NCI-H1930 (cell line): ENCODE results near the gene TYSND1.
"Not testable (repeated sequence)": the region's sequence is repeated elsewhere in the genome, so short reads cannot be mapped to it uniquely, and the experiment has no call there.

Experiments
- DNase-seq, 2 experiments: peaks; one replicate each; lab custom pipeline; 2025; lab: John Stamatoyannopoulos, UW

Gene TYSND1

GRCh38 chr10:70163448-70163847 is 16.9 kb upstream of the TYSND1 start:
- DNase-seq: no peak

DNA sequence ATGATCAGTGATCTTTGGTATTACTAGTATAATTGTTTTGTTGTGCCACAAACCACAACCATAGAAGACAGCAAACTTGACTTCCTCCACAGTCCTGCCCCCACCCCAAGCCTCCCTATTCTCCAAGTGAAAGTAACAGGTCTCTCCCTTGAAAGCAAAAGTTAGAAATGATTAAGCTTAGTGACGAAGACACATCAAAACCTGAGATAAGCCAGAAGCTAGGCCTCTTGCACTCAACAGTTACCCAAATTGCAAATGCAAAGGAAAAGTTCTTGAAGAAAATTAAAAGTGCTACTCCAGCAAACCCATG is 16.3 kb upstream of the TYSND1 start:
- DNase-seq: no peak

DNA sequence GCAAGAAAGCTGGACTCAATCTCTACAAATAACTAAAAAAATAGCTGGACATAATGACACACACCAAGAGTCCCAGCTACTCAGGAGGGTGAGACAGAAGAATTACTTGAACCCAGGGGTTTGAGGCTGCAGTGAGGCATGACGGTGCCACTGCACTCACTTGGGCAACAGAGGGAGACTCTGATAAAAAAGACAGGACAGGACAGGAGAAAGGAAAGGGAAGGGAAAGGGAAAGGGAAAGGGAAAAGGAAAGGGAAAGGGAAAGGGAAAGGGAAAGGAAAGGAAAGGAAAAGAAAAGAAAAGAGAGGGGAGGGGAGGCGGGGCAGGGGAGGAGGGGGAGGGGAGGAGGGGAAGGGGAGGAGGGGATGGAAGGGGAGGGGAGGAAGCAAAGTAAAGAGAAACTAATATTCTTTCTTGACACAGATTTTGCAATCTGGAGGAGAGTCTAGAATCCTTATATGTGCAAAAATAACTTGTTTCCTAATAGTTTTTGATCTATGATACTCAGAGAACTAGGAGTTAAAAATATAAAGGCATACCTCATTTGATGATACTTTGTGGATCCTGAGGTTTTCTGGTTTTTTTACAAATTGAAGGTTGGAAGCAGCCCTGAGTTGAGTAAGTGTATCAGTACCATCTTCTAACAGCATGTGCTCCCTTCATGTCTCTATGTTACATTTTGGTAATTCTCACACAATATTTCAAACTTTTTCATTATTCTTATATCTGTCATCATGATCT is 15.8 kb upstream of the TYSND1 start:
- DNase-seq: no peak

DNA sequence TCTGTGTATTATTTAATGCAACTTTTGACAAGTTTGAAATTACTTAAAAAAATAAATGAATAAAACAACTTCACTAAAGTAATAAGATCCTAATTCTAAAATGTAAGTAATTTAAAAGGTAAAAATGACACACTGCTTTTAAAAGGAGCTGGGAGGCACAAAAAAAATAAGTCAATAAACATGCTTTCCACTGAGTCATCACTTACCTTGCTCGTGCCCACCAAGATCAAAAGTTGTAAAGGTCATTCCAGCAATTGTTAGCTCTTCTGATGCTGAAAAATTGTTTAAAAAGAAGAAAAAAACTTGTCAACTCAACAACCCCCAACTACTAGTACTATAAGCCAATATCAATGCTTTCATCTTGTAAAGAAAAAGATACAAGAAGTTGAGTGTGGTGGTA is 14.3 kb upstream of the TYSND1 start:
- DNase-seq: no peak

DNA sequence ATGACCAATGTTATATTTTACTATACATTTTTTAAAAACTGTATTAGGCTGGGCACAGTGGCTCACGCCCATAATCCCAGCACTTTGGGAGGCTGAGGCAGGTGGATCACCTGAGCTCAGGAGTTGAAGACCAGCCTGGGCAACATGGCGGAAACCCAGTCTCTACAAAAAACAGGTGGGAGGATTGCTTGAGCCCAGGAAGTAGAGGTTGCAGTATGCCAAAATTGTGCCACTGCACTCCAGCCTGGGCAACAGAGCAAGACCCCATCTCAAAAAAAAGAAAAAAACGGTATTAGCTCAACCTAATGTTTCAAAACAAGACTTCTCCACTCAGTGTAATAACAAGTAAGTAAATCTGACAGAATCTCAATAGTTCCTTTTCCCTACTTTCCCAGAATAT is 12.9 kb upstream of the TYSND1 start:
- DNase-seq: not testable (repeated sequence)

DNA sequence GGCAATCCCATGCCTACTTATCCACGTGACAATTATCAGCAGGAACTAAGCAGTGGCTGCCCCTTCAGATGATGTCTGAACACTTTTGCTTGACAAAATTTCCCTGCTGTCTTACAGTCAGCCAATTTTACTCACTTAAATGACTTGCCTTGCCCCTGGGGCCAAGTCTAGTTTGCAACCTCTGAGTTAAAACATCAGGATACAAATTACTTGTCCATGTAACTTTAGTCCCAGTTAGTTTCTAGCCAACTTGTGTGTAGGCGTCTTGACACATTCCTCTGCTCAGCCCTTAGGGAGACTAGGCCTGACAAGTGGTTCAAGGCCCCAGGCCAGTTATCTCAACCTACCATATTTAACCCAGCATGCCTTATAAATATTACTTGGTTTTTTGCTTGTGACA is 11.6 kb upstream of the TYSND1 start:
- no peak for DNase-seq

DNA sequence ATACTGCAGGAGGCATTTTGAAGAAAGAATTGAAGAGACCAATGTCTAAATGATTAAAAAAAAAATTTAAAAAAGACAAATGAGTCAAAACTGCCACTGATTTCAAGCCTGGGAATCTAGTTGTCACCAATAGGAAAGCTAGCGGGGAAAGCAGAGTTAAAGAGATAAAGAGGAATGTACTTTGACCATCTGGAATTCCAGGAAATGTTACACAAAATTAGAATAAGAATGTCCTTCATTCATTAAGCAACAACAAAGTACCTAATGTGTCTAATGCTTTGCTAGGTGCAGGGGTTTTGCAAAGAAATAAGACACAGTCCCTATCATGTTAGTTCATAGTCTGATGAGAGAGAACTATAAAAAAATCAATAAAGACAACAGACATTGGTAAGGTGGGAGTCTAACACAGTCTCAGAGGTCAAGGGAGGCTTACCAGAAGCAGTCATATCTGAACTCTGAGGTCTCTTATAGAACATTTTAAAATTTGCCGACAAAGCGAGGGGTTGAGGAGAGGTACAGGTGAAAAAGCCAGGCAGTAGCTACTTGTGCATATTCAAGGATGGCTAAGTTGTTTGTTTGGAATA is 8.8 kb upstream of the TYSND1 start:
- no peak for DNase-seq

- DNase-seq: no peak
These were observed 2.0 kb upstream of the TYSND1 start for GRCh38 chr10:70148516-70148915.

- no peak for DNase-seq
These were observed 742 bp upstream of the TYSND1 start for GRCh38 chr10:70147259-70147625.

- peak; percentile 21 to 38 for DNase-seq
These were observed 623 bp downstream of the TYSND1 start for GRCh38 chr10:70145666-70146488.

GRCh38 chr10:70145166-70145665 is 1.3 kb downstream of the TYSND1 start:
- DNase-seq: no peak

DNA sequence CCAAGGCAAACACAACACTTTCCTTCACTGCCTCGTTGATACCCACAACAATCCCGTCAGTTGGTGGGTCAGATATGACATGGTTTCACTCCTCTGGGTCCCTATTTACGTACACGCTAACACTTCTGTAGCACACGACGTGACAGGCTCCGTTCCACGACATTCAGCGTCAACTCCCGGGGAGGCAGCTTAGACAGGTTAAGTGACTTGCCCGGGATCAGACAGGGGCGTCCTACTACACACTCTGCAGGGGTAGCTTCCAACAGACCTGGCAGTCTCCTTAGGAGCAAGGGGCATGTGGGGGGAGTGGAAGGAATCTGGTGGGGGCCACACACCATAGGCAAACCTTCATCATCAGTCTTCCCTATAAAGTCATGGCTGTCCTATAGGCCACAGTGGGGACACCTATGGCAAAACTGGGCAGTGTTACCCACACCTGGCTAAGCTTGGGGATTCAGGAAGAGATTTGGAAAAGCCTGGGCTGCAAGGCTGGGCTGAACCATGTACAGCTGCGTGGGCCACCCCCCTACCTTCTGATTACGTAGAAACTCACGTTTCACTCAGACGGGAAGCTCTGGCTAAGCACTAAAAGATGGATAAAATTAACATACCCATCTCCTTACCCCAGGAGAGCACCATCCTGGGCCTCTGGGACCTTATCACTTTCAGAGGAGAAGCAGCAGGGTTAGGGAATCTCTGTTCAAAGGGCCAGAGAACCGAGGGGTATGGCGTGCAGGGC is 2.0 kb downstream of the TYSND1 start:
- no peak for DNase-seq

- no peak for DNase-seq
These were observed 3.9 kb downstream of the TYSND1 start for GRCh38 chr10:70142555-70142954.

DNA sequence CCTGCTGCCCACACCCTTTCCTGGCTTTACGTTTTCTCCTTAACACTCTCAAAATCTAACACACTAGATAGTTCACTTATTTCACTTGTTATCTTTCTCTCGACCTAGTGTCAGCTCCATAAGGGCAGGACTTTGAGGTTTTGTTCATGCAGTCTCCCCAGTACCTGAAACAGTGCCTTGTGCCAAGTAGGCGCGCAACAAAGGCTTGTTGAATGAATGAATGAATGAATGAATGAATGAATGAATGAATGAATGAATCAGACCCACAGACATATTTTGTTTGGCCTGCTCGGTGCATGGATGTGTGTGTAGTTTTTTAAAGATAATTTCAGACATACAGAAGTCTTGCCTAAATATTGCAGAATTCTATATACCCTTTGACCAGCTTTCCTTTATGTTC is 6.2 kb downstream of the TYSND1 start:
- no peak for DNase-seq

DNA sequence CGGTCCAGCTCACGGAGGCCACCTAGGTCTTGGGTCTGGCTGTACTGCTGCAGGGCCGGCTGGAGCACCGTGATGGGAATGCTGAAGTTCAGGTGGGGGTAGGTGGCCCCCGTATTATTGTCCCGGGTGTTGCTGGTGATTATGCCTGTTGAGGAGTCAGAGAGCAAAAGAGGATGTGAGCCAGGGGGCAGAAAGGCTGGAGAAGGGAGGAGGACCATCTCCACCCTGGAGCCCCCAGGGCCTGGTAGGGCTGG is 6.6 kb downstream of the TYSND1 start:
- no peak for DNase-seq

DNA sequence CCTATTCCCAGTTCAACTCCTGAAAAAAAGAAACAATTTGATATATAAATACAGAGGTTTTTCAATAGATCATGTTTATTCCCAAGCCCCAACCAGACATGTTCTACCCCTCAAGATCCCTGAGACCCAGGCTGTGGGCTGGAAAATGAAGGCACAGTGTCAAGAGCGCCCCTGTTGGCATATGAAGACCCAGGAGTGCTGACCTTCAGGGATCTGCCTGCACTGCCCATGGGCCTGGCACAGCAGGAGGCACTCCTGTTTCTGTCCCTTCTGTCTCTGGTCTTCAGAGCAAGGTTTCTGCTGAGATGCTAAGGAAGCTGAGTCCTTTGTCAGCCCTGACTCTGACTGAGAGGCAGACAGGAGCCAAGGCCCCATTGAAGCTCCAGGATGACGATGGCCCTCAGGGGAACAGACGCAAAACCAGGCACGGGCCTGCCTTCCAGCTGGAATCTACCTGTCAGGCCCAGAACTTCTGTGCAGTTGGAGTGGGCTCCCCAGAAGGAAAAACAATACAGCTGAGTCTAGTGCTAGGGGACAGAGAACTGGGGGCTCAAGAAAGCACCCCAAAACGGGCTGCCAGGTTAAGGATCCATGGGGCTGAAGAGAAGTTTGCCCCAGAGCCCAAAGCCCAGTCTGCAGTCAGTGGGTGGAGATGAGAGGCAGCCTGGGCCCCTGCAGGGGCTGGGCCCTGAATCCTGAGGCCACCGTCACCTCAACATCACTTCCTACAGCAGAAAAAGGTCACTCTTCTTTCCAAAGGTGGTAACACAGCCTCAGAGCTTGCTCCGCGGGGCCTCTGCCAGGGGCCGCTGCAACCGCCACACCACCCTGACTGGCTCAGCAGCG is 7.1 kb downstream of the TYSND1 start:
- no peak for DNase-seq

DNA sequence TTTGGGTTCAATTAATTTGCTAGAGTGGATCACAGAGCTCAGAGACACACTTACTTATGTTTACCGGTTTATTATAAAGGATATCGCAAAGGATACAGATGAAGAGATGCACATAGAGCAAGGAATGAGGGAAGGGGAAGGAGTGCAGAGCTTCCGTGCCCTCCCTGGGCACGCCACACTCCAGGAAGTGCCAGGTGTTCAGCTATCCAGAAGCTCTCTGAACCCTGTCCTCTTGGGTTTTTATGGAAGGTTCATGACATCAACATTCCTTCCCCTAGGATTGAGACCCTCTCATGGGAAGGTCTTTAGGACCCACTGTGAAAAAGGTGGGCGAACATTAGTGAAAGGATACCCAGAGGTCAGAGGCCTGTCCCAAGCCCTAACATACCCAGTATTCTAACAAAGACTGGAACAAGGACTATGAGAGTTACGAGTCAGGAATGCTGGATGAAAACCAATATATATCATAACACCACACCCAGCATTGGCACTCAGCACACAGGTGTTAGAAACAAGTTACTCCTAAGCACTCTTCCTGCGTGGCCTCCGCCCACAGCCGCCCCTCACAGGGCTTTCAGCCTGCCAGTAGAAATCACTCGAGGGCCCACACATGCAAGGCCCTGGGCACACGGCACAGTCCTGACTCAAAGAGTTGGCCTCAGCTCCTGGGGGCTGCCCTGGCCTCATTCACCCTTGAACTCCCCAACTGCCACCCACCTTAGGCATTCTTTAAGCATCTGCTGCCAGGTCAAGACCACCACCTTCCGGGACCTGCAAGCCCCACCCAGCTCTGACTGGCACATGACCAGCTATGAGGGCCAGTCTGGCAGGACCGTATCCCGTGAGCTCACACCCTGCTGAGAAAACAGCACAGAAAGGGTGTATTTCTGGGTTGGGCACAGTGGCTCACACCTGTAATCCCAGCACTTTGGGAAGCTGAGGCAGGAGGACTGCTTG is 8.3 kb downstream of the TYSND1 start:
- DNase-seq: no peak

GRCh38 chr10:70137135-70137534 is 9.4 kb downstream of the TYSND1 start:
- DNase-seq: no peak

DNA sequence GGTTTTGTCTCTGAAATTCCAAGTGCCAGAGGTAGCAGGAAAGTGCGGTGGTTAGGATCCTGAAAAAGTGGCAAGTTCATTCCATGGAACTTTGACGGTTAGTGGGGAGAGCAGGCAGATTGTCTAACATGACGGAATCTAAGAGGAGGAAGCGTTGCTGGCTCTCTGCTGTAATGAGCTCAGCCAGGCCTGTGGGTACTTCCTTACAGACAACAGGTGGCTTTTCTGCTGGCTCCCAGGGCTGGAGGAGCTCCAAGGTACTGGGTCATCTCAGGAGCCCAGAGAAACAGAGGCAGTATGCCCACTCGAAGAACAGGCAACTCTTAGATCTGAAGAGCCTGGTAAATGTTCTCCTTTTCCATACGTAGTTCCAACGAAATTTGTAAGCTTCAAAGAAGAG is 10.8 kb downstream of the TYSND1 start:
- no peak for DNase-seq

- DNase-seq: no peak
These were observed 11.5 kb downstream of the TYSND1 start for GRCh38 chr10:70135046-70135445.
